Measurements from ENCODE around the gene SCN1B.
A peak's percentile ranks its signal among the peaks of the same experiment; 100 is the strongest.

The SCN1B gene

DNA sequence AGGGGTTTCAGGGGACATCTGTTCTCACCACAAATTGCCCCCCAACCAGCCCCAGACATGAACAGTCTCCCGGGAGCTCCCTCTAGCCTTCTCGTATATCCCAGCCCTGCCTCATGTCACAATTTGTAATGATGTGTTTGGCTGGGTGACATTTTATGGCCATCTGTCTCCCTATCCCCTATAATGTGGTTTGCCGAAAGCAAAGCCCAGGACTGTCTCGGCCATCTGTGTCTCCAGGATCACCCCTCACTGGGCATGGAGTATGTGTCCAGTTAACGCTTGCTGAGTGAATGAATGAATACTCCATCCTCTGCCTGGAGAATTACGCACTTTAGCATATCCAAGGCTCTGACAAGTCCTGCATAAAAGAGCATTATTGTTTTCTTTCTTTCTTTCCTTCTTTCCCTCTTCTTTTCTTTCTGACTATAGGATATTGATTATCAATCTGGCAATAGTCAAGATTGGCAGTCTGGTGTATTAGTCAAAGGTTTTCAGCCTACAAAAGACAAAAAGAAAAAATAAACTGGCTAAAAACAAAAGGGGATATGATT, 26.3 kb downstream of the SCN1B start:
- no peak for DNase-seq

GRCh38 chr19:35058370-35058769, 28.1 kb downstream of the SCN1B start:
- DNase-seq, result no peak

- no peak for DNase-seq
Observed at GRCh38 chr19:35059006-35059798, 28.9 kb downstream of the SCN1B start.

DNA sequence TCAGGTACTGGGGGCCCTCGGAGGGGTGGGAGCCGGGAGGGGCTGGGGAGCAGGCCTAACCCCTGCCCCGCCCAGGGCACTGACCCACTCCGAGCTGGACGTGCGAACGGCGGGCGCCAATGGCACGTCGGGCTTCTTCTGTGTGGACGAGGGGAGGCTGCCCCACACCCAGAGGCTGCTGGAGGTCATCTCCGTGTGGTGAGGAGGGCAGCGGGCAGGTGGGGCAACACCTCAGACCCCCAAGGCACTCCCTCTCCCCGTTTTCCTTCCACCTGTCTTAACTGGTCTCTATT, 29.5 kb downstream of the SCN1B start:
- no peak for DNase-seq

DNA sequence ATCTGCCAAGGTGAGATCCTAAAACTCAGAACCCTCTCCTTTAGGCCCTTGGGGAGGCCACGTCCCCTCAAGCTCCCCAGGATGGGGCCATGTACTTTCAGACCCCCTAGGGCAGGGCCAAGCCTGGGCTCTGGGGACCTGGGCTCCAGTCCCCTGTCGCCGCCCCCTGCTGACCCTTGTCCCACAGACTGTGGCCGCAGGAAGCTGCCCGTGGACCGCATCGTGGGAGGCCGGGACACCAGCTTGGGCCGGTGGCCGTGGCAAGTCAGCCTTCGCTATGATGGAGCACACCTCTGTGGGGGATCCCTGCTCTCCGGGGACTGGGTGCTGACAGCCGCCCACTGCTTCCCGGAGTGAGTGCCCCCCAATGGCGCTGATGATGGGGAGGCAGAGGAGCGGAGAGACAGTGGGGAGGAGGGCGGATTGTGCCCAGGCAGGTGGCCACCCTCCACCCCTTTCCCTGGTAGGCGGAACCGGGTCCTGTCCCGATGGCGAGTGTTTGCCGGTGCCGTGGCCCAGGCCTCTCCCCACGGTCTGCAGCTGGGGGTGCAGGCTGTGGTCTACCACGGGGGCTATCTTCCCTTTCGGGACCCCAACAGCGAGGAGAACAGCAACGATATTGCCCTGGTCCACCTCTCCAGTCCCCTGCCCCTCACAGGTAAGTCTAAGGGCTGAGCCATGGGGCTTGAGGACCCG, 30.0 kb downstream of the SCN1B start:
- DNase-seq, result no peak

DNA sequence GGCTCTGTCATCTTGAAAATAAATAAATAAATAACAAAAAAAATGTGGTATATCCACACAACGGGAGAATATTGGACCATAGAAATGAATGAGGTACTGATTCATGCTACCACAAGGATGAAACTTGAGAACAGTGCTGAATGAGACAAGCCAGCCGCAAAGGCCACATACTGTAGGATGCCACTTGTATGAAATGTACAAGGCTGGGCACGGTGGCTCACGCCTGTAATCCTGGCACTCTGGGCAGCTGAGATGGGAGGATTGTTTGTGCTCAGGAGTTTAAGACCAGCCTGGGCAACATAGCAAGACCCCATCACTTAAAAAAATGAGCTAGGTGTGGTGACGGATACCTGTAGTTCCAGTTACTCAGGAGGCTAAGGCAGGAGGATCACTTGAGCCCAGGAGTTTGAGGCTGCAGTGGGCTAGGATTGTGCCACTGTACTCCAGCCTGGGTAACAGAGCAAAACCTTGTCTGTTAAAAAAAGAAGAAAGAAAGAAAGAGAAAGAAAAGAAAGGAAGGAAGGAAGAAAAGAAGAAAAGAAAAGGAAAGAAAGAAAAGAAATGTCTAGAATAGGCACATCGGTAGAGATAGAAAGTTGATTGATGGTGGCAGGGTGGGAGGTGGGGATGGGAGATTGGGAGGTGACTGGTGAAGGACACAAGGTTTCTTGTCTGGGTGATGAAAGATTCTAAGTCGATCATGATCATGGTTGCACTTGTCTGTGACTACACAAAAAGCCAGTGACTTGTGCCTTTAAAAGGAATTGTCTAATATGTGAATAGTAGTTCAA, 31.5 kb downstream of the SCN1B start:
- DNase-seq, result no peak

DNA sequence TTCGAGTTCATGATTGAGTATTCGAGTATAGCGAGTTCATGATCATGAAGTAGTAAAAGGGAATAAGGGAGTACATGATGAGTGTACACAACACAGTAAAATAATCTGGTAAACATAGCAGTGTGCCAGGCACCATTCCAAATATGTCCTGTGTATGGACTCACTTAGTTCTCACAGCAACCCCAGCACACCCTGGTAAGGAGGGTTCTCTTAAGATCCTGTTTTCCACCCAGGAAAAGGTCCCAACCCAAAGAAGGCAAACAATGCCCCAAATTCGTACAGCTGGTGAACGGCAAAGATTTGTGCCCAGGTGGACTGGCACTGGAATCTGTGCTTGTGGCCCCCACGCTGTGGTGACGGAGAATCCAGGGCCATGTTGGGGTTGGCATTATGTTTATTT, 32.7 kb downstream of the SCN1B start:
- no peak for DNase-seq

GRCh38 chr19:35063940-35064818, 33.9 kb downstream of the SCN1B start:
- no peak for DNase-seq

DNA sequence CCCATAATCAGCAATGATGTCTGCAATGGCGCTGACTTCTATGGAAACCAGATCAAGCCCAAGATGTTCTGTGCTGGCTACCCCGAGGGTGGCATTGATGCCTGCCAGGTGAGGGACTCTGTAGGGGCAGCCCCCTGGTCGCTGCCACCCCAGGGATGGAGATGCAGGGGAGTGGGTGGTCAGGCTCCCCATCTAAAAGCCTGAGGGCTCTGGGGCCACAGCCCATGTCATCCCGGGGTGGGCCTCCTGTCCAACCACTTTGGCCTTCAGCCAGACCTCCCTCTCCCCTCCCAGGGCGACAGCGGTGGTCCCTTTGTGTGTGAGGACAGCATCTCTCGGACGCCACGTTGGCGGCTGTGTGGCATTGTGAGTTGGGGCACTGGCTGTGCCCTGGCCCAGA, 35.3 kb downstream of the SCN1B start:
- no peak for DNase-seq

DNA sequence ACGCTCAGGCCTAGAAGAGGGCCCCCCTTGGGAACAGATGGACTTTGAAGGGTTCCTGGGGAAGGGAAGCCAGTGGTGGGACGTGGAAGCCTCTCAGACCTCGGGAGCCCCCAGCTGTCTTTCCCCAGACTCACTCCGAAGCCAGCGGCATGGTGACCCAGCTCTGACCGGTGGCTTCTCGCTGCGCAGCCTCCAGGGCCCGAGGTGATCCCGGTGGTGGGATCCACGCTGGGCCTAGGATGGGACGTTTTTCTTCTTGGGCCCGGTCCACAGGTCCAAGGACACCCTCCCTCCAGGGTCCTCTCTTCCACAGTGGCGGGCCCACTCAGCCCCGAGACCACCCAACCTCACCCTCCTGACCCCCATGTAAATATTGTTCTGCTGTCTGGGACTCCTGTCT, 35.9 kb downstream of the SCN1B start:
- no peak for DNase-seq

DNA sequence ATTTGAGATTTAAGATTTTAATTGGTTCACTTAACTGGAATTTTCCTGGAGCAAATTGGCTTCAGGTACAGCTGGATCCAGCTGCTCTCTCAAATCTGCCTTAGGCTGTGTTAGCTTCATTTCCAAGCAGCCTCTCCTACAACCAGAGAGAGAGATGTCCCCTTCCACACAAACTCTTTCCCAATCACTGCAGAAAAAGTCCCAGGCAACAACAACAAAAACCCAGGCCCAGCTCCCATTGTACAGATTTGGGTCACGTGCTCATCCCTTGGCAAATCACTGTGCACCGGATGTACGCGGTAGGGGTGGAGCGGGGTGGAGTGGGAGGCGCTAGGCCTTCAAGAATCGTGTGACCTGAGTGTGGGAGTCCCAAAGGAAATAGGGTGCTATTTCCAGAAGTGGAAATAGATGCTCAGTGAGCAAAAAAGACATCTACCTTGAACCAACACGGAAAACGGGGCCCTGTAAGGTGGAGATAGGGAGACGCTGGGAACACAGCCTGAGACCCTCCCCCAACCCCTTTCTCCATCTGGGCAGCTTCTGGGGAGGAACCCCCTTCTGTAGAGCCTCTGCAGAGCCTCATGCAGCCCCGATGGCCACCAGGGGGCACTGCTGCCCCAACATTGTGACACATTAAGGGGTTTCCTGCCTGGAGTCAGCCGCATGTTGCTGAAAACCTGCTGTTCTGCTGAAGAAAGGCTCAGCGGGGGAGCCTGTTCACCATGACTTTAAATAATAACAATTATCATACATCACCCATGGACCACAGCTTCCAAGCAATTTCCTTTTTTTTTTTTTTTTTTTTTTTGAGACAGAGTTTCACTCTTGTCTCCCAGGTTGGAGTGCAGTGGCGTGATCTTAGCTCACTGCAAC, 36.7 kb downstream of the SCN1B start:
- peak; percentile 21 to 70 for DNase-seq

DNA sequence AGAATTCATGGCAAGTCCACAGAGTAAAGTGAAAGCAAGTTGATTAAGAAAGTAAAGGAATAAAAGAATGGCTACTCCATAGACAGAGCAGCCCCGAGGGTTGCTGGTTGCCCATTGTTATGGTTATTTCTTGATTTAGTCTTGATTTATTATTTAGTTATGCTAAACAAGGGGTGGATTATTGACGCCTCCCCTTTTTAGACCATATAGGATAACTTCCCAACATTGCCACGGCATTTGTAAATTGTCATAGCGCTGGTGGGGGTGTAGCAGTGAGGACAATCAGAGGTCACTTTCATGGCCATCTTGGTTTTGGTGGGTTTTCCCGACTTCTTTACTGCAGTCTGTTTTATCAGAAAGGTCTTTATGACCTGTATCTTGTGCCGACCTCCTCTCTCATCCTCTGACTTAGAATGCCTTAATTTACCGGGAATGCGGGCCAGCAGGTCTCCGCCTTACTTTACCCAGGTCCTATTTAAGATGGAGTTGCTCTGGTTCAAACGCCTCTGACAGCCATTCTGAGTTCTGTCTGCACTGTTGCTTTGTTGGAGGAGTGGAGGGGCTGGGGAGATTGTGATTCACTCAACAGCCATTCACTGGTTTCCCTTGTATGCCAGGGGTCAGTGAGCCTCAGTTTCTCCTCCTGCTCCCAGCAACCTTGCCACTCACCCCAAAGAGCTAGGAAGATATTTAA, 38.8 kb downstream of the SCN1B start:
- DNase-seq, result no peak

DNA sequence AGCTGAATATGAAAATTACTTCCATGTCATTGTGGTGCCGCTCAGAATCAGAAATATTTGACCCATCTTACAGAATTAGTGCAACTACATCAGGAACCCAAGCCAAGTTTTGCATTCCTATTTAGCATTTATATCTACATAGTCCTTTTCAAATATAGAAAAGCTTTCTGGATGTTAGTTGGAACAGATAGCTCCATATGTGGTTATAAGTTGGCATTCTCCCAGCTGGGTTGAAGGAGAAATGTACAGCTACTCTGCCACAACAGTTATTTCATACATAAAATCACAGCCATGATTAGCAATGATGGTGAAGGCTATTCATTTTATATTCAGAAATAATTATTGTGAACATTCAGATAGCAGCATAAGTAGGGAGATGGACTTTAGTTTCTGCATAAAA, 39.4 kb downstream of the SCN1B start:
- DNase-seq, result no peak

GRCh38 chr19:35070471-35070870, 40.2 kb downstream of the SCN1B start:
- DNase-seq, result no peak

DNA sequence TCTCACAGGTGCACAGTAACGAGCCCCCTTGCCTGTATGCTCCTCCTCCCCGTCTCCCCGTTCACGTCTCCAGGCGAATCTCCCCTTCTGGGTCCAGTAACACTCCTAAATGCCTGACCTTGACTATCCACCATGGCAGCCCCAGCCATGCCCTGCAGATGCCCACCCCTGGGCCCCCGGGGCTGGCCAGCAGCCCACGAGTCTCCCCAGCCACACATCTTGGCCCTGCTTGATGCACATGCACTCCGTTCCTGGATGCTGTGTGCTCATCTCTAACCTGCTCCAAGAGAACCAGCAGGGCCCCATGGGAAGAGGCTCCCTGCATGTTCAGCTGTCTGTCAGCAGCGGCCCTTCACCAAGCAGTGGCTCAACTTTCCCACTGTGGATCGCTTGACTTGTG, 43.2 kb downstream of the SCN1B start:
- DNase-seq, result no peak

DNA sequence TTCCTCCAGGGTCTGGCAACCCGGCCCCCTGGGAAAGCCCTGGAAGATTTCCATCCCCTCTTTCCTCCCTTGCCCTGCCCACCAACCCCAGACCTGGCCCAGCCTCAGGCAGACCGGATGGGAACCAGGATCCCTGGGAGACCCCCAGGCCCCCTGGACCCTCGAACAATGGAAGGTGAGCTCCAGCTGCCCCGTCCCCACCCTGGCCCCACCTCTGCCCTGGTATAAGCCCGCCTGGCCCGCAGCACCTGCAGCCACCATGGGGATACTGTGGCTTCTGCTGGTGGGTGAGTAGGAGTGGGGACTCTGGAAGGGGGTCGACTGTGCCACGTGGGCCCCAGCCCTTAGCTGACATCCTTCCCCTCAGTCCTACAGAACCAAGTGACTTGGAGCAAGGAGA, 43.7 kb downstream of the SCN1B start:
- DNase-seq, result no peak

GRCh38 chr19:35074426-35075201, 44.3 kb downstream of the SCN1B start:
- no peak for DNase-seq

DNA sequence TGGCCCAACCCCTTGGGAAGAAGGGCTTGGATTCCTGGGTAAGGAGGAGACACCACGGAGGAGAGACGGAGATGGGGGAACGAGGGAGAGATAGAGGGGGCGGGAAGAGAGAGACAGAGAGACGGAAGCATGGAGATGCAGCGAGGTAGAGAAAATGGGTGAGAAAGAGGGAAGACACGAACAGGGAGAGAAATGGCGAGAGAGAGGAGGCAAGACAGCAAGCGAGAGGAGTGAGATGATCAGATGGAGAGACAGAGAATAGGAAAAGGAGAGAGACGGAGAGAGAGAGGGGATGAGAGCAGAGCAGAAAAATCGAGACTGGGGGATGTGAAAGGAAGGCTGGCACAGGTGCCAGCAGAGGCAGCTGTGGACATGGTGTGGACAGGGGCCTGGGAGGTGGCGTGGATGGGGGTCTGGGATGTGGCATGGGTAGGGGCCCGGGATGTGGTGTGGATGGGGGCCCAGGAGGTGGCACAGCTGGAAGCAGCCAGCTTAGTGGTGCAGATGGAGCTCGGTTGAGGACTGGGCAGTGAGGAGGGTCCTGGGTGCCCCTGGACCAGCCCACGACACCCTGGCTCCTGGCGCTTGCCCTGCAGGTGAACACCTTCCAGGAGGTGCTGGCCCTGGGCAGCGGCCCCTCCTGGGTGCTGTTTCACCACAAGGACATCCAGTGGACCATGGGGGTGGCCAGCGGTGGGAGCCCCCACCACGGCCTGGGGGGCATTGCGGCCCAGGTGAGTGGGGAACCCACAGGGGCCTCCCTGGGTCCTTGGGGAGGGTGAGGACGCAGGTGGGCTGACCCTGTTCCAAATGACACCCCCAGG, 45.1 kb downstream of the SCN1B start:
- no peak for DNase-seq

DNA sequence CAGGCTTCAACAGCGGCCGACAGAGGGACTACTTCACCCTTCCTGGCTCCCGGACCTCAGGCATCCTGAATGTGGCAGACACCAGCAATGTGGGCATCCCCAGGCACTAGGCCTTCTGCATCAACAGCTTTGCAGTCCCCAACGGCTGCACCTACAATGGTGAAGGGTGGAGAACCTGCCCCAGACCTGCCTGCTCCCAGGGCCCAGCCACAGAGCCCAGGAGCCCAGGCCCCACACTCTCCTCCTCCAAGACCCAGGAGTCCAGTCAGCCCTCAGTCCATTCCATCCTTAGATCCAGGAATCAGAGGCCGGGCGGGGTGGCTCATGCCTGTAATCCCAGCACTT, 45.7 kb downstream of the SCN1B start:
- no peak for DNase-seq
